Activated effector memory CD4-positive, alpha-beta T cell treated with anti-CD3 and anti-CD28 coated beads, Interleukin-2, amount 50 U/mL, for 16 hours (primary cell): ENCODE data around the gene IVD.

Experiments
- DNase-seq: peaks from one replicate; pipeline ENCODE4 v3.0.0-alpha.2; 2020

Gene IVD

DNA sequence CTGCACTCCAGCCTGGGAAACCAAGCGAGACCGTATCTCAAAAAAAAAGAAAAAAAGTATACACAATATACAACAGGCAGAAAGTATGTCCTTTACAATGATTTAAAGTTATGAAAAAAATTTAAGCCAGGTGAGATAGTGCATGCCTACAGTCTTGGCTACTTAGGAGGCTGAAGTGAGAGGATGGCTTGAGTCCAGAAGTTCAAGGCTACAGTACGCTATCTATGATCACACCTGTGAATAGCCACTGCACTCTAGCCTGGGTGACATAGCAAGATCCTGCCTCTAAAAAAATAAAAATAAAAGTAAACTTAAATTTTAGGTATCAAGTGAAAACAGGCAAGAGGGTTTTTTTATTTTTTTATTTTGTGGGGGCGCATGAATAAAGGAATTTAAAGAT lies 26.2 kb upstream of the IVD start:
- no peak for DNase-seq

DNA sequence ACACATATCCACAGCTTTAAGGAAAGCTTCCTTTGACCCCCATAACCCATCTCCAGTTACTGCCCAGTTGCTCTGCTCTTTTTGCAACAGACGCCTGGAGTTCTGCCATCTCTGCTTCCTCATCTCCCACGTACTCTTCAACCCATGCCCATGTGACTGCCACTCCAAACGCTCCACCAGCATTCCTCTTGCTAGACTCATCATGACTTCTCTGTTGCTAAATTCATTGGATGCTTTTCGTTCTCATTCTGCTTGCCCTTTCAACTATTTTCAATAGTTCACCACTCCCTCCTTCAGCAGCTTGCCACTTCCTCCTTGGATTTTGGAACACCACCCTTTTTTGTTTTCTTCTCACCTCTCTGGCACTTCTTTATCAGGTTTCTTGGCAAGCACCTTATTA lies 25.7 kb upstream of the IVD start:
- no peak for DNase-seq

DNA sequence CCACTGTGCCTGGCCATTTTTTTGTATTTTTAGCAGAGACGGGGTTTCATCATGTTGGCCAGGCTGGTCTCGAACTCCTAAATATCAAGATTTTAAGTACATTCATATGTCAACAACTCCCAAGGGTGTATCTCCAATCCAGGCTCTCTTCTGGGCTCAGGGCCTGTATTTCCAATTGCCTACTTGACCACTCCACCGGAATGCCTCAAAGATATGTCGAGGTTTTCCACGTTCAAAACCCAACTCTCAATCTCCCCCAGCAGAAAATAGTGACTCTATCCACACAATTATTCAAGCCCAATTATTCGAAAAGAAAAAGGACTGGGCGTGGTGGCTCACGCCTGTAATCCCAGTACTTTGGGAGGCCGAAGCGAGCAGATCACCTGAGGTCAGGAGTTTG lies 25.0 kb upstream of the IVD start:
- DNase-seq, result no peak

DNA sequence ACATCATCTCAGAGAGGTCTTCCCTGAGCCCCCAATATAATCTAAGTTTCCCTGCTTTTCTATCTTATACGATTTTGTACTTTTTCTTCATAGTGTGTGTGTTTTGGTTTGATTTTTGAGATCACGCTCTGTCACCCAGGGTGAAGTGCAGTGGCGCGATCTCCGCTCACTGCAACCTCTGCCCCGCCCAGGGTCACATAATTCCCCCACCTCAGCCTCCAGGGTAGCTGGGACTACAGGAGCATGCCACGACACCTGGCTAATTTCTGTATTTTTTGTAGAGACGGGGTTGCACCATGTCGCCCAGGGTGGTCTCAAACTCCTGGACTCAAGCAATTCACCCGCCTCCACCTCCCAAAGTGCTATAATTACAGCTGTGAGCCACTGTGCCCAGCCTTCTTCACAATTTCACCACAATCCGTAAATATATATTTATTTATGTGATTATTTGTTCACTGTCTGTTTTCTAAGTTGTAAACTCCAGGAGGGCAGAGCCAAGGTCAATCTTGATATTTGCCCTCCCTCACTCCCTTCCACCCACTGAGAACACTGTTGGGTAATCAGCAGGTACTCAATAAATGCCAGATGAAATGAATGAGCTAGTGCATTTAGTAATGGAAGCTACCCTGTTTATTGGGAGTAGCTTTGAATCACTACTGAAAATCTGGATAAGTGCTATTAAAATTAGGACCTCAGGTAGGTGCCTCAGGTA lies 23.6 kb upstream of the IVD start:
- DNase-seq, result no peak

DNA sequence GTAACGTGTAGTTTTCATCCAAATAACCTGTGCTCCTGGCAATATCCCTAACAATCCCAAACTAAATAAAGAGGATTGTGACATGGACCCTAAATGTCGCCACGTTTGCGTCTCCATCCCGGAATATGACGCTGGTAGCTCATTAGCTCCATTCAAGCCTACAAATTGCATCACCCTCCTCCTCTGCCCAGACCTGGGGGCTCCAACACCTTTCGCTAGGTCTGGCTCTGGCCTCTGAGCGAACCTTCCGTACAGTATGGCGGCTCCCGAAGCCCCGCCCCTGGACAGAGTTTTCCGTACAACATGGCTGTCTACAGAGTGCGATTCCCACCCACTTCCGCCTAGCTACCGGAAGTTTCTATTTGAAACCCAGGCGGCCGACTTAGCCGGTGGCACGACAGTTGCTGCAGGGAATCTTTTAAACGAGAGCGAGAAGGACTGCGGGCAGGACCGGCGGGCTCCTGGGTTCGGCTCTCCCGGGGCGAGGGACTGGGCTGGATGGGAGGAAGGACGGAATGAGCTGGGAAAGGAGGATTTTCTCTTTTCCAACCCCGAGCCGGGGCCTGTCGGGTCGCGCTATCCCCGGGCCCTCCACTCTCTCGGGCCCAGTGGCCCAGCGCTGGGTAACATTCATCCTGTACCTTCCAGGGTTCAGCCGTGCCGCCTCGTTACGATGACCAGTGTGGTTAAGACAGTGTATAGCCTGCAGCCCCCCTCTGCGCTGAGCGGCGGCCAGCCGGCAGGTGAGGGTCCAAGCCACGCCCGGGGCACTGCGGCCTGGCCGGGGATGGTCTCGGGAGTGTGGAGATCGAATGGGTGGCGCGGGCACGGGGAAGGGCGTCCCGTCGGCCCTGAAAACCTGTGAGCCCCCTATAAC lies 22.8 kb upstream of the IVD start, which contains the start of gene KNSTRN:
KNSTRN (plus strand) TSS at position 142 of the 877 bp plus-strand sequence; CDS start at position 257, 115 bp downstream.
- peak; percentile 96 for DNase-seq

DNA sequence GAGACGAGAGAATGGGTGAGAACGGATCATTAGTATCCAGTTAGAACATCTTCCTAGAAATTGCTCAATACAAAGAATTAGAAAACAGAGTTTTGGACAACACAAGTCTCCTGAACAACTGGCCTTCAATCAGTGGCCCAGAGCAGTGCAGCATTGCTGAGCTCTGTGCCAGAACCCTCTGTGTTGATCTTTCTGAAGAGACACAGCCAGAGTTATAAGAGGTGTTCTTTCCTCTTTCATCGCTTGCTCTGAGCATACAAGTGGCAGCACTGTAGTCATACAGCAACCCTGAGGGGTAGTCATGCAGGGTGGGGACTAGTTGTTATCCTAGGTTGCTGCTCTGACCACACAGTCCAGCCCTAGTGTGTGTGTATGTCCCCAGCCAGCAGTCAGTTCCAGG lies 19.1 kb upstream of the IVD start:
- no peak for DNase-seq

DNA sequence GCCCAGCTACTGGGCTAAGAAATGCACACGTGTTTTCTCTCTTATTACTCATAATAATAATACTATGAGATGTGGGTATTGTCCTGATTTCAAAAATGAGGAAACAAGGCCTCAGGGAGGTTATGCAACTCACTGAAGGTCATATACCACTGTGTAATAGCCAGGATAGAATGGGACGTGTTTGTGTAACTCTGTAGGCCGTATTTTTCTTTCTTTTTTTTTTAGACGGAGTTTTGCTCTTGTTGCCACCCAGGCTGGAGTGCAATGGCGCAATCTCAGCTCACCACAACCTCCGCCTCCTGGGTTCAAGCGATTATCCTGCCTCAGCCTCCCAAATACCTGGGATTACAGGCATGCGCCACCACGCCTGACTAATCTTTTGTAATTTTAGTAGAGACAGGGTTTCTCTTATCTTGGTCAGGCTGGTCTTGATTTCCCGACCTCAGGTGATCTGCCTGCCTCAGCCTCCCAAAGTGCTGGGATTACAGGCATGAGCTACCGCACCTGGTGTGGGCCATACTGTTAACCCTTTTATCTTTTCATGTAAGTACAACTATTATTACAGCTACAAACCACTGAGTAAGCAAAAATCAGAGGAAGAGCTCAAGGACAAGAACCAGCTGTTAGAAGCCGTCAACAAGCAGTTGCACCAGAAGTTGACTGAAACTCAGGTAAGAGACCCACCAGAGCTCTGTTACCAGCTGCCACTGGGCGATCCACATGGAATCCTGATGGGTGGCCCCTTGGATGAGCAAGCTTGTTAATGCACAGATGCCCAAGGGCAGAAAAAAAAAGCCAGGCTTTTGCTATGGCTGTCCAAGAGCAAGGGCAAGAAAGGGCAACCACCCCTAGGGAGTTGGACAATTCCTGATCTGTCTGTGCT lies 16.4 kb upstream of the IVD start:
- no peak for DNase-seq

DNA sequence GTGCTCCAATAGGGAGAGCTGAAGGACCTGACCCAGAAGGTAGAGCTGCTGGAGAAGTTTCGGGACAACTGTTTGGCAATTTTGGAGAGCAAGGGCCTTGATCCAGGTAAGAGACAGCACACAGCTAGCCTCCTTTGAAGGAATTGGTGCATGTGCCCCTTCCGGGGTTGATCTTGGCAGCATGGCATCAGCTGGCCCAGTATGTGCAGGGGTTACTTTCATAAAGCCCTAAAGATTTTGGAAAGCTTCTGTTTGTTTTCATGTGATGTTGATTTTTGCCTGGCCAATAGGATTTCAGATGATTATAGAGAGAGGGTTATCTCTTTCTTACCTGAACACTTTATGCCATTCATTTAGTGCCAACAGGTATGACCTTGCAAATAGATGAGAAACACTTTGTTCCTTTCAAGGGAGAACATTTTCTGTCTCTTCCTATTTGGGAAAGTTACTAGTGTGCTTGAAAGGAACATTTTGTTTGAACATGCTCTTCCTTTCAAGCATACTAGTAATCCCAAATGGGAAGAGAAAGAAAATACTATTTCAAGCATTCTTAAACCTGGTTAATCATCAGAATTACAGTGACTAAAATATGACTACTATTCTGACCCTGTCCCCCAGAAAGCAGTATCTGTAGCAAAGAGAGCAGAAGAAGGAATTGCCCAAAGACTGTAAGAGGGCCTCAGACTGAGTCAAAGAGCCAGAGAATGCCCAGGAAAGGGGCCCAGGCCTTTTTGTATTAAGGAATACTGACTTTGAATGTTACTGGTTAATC lies 15.6 kb upstream of the IVD start:
- no peak for DNase-seq

DNA sequence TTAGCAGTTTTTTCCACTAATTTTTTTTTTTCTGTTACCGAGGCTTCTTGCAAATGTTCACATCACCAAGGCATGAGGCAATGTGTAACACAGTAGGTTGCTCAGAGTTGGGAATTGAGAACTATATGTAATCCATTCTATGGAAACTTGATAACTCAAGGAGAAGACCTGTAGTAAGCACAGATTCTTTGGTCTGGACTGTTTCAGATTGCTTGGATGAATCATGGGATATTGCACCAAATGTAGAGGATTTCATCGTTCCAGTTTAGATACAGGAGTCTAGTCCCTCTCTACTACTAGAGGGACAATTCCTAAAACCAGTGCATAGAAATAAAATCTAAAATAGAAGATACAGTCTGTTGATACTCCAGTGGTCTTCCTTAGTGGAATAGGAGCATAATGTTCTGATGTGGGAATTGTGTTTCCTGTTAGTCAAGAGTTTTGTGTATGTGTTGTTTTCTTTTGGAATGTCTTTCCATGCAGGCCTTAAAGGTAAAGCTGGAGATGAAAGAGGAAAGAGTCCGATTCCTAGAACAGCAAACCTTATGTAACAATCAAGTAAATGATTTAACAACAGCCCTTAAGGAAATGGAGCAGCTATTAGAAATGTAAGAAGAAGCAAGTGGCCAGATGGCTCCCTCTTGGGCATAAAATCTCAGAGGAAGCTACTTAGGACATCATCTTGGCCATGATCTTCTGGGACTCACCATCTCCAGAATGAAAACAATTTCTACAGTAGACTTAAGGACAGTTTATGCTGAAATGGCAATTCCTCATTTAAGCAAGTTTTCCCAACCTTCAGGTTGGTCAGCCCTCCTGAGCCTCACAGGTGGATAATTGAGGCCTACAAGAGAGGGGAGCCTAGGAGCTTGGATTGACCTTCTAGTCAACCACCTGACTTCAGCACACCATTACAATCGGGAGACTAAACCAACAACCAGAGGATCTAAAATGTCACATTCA lies 12.3 kb upstream of the IVD start:
- no peak for DNase-seq

DNA sequence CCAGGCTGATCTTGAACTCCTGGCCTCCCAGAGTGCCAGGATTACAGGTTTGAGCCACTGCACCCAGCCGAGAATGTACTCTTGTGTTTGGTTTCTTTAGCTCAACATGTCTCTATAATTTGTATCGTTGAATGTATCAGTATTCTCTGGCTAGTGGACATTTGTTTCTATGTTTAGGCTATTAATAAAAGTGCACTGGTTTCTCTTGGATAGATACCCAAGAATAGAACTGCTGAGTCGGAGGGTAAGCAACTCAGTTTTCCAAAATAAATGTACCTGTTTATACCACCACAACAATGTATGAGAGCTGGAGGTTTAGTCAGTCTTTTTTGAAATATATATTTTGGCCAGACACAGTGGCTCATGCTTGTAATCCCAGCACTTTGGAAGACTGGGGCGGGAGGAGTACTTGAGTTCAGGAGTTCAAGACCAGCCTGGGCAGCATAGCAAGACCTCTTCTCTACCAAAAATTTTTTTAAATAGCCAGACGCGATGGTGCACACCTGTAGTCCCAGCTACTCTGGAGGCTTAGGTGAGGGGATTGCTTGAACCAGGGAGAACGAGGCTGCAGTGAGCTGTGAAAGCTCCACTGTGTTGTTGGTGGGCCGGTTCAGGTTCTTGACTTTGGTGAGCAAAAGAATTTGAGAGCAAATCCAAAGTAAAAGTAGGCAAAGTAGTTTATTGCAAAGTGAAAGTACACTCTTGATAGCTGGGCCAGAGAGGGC lies 7.7 kb upstream of the IVD start:
- no peak for DNase-seq

DNA sequence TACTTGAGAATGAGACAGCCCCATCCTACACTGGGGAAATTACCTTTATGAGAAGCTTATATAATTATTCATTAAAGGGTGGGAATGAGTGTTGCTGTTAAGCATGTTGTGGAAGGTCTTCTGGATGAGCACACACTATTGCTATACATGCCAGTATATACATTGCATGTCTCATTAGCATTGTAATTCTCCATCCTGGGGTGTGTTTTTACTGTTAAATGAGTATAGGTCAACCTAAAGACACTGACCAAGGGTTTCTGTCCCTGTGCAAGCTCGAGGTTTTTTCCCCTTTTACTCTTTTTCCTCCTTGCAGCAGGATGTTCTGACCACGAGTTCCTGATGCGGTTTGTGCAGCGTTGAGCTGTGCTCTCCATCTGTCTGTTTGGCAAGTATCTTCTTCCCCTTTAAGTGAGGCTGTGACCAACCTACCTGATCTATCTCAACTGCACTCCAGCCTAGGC lies 7.2 kb upstream of the IVD start:
- no peak for DNase-seq

DNA sequence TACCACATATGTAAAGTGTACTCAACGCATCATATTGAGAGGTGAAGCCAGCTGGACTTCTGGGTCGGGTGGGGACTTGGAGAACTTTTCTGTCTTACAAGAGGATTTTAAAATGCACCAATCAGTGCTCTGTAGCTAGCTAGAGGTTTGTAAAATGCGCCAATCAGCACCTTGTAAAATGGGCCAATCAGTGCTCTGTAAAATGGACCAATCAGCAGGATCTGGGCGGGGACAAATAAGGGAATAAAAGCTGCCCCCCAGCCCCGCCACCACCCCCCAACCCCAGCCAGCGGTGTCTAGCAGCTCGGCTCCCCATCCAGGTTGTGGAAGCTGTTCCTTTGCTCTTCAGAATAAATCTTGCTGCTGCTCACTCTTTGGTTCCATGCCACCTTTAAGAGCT lies 6.2 kb upstream of the IVD start:
- DNase-seq, result no peak

DNA sequence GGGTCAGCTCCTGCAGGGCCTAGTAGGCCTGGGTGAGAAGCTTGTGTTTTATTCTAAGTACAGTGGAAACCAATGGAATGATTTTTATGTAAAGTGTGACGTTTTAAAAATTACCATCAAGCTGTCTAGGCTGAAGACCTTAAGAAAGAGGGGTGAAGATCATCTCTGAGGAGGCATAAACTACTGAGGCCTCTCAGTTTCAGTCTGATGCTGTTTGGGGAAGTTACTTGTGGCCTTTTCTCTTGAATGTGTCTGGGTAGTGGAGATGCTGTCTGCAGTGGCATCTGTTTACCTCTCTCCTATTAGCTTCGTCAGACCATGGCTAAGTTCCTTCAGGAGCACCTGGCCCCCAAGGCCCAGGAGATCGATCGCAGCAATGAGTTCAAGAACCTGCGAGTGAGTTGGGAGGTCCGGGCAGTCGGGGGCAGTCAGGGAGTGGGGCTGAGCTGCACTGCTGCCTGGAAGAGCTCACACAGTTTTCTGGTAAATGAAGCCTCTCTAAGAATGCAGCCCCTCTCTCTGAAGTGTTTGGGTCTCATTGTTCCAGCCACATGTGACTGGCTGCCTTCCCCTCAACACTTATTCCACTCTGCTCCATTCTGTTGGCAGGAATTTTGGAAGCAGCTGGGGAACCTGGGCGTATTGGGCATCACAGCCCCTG lies 1.9 kb downstream of the IVD start:
- no peak for DNase-seq

DNA sequence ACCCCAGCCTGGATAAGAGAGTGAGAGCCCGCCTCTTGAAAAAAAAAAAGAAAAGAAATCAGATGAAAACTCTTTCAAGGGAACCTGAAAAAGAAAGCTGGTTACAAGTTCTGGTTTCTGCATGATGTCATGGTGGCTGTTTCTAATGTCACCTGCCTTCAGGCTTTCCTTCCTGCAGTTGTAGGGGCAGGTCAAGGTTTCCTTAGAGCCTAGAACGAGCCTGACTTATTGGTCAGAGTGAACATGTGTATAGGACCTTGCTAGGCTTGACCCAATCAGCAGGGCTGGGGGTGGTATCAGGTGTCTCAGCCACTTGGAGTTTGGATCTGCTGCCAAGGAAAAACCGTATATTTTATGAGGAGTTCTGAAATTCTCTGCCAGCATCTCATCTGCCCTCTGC lies 3.8 kb downstream of the IVD start:
- DNase-seq, result no peak

DNA sequence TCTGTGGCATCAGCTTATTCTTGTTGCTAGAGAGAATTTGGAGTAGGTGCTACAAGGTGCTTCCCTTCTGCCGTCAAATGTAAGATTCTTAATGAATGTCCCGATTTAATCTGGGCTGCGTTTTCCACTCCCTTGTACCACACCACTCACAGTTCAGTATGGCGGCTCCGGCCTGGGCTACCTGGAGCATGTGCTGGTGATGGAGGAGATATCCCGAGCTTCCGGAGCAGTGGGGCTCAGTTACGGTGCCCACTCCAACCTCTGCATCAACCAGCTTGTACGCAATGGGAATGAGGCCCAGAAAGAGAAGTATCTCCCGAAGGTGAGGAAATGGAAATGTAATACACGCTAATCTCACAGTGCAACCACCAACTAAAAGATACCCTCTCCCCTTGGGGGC lies 4.9 kb downstream of the IVD start:
- no peak for DNase-seq

DNA sequence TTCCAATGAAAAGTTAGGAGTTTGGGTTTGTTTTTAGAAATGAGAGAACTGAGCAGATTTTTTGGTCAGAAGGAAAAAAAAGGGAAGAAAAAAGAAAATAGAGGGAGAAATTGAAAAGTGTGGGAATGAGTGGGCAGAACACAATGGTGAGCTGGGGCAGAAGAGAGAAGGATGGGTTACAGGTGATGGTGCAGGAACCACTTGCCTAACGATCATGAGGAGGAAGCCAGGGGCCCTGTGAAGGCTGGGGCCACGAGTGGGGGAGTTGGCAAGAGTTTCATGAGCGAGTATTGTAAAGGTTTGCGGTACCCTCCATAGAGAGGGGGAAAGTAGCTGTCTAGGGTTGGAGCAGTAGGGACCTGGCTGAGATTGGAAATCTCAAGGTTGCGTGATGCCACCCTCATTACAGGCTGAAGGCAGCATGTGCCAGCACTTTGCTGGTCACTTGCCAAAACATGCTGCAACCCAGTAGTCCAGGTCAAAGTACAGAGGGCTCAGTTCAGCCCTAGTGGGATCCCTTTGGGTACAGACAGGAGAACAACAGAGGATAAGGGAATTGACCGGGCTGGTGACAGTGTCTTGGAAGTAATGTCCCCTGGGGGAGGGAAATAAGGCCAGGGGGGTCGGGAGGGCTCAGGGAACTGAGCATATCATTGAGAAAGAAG lies 6.6 kb downstream of the IVD start:
- no peak for DNase-seq

DNA sequence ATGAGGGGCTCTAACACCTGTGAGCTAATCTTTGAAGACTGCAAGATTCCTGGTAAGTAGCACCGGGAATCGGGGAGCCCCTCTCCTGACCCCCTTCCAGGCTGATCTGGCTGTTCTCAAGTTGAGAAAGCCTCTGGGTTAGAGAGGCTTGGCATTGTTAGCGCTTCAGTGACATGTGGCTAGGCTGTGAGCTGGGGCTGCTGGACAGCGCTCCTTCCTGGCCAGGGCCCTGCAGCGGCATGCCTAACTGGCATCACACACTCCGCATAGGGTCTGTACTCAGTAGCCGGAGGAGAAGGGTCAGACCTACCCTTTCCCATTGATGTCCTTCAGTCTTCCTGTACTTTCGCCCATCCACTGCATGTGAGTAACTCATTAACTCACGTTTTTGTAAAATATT lies 7.4 kb downstream of the IVD start:
- DNase-seq, result no peak

DNA sequence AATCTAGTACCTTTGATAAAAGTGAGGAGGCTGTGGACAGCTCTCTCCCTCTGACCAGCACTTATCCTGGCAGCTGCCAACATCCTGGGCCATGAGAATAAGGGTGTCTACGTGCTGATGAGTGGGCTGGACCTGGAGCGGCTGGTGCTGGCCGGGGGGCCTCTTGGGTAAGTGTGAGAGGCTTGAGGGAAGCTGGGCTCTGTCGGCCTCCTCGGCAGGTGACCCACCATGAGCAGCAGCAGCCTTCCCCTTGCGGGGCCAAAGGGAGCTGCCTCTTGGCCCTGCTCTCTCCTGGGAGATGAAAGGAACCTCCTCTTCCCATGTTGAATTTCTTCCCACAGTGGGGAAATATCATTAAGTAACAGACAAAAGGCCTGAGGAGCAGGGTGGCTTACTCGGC lies 9.2 kb downstream of the IVD start:
- DNase-seq, result no peak

DNA sequence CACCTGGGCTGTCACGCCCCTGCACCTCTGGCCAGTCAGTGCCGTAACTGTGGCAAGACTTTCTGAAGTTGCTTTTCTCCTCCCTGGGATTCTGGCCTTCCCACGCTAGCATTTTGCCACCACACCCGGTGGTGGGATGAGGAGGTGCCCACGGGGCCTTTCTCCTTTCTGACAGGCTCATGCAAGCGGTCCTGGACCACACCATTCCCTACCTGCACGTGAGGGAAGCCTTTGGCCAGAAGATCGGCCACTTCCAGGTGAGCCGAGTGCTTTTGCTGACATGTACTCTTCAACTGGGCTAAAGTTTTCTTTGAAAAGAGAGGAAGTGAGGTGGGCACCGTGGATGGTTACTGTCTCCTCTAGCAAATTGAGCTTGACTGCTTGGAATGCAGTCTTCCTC lies 9.6 kb downstream of the IVD start:
- no peak for DNase-seq
